ENCODE measurements around the gene MCM3AP. TPM values are rescaled to one million over a fixed set of nuclear protein-coding genes. Genes with fewer than 3 reads are reported as not detected.

Gene MCM3AP
- total RNA-seq, 1 donor from 2014 or later = 72.4 TPM

DNA sequence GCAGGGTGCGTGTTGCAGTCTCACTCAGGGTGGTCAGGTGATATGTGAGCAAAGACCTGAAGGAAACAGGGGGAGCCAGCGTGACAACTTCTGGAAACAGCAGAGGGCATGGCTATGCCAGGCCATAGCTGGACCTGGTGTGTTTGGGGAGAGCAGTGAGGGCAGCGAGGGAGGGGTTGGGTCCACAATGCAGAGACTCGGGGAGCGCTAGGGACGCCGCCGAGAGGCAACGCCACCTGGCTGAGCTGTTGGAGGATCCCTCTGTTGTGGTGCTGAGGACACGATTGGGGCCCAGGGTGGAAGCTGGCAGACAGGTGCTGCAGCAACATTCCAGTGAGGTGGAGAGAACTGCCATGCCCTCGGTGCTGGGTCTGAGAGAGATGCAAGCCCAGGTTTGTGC, 30.2 kb downstream of the MCM3AP start:
- Histone ChIP-seq H3K36me3 (peaks cover 12% of the 10 kb centered on the region), H3K4me1 (no peaks in the 10 kb centered on the region), H3K27me3 (no peaks in the 10 kb centered on the region), H3K4me3 (no peak overlapping the region), H3K9ac (no peak overlapping the region), H3F3A (ENCODE audit: low read depth) (no peaks in the 10 kb centered on the region), H4K20me1 (ENCODE audit: low read depth) (no peaks in the 10 kb centered on the region), H3K9me3 (ENCODE audit: low read depth) (no peaks in the 10 kb centered on the region), H3K79me2 (ENCODE audit: low read depth) (no peaks in the 10 kb centered on the region), H2AFZ (replicated peaks) (no peak overlapping the region), H3K27ac (no peak overlapping the region), H3K4me2 (no peak overlapping the region)
- Mint-ChIP-seq H3K27me3 (ENCODE audit: insufficient read depth, low read depth) (peaks cover 8% of the 10 kb centered on the region), H3K4me1 (no peaks in the 10 kb centered on the region), H3K36me3 (peaks cover 41% of the 10 kb centered on the region), H3K9me3 (no peaks in the 10 kb centered on the region), H3K4me3 (peak overlapping the region; percentile 44), H3K27ac (peak overlapping the region; percentile 80)
- no peak for DNase-seq (ENCODE audit: low spot score)
- TF ChIP-seq EZH2phosphoT487 (IDR thresholded peaks at IDR 0.05) (no peak), EZH2 (IDR thresholded peaks at IDR 0.05) (no peak)
- TF ChIP-seq, protein P1, sequence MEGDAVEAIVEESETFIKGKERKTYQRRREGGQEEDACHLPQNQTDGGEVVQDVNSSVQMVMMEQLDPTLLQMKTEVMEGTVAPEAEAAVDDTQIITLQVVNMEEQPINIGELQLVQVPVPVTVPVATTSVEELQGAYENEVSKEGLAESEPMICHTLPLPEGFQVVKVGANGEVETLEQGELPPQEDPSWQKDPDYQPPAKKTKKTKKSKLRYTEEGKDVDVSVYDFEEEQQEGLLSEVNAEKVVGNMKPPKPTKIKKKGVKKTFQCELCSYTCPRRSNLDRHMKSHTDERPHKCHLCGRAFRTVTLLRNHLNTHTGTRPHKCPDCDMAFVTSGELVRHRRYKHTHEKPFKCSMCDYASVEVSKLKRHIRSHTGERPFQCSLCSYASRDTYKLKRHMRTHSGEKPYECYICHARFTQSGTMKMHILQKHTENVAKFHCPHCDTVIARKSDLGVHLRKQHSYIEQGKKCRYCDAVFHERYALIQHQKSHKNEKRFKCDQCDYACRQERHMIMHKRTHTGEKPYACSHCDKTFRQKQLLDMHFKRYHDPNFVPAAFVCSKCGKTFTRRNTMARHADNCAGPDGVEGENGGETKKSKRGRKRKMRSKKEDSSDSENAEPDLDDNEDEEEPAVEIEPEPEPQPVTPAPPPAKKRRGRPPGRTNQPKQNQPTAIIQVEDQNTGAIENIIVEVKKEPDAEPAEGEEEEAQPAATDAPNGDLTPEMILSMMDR (IDR thresholded peaks at IDR 0.05) = no peak

DNA sequence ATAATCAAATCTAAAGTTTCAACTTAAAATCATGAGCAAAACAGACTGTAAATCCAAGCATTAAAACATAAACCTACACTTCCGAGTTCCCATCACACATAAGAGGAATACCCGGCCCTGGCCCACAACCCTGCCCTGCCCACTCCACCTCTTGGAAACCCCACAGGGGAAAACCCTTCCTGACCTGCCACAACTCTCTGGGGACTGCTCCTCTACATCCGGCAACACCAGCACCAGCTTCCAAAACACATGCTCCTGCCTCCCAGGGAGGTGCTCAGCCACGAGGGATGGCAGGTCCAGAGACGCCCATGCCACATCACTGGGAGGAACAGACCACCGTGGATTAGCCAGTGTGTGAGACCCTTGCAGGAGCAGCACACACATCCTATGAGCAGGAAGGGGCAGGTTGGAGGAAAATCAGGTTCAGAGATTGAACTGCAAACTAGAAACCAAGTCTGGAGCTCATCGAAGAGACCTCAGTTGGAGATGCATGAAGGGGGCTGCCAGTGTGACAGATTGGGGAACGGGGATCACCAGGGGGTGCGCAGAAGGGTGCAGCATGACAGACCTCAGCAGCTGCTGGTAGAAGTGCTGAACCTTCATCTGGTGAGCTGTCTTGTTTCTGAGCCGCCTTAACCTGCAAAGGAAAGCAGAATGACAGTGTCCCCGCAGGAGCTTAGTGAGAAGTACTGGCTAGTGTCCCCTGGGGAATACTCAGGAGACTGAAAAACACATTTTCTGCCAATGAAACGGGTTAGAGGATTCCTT, 31.0 kb downstream of the MCM3AP start:
- H3K4me3 ChIP-seq = no peak overlapping the region
- TF ChIP-seq EZH2 (IDR thresholded peaks at IDR 0.05) (no peak), EZH2phosphoT487 (IDR thresholded peaks at IDR 0.05) (no peak)
- TF ChIP-seq, protein P1 (IDR thresholded peaks at IDR 0.05) = no peak
- Mint-ChIP-seq H3K4me3 (no peak overlapping the region), H3K4me1 (no peaks in the 10 kb centered on the region), H3K9me3 (no peaks in the 10 kb centered on the region), H3K27ac (no peak overlapping the region), H3K27me3 (ENCODE audit: insufficient read depth, low read depth) (peaks cover 8% of the 10 kb centered on the region), H3K36me3 (peaks cover 43% of the 10 kb centered on the region)
- H2AFZ ChIP-seq (replicated peaks) = no peak overlapping the region
- H3K27me3 ChIP-seq = no peaks in the 10 kb centered on the region
- H3K79me2 ChIP-seq (ENCODE audit: low read depth) = no peaks in the 10 kb centered on the region
- H4K20me1 ChIP-seq (ENCODE audit: low read depth) = no peaks in the 10 kb centered on the region
- no peaks in the 10 kb centered on the region for H3F3A ChIP-seq (ENCODE audit: low read depth)
- no peak overlapping the region for H3K9ac ChIP-seq
- DNase-seq (ENCODE audit: low spot score) = no peak
- peaks cover 12% of the 10 kb centered on the region for H3K36me3 ChIP-seq
- no peak overlapping the region for H3K27ac ChIP-seq
- no peak overlapping the region for H3K4me2 ChIP-seq
- H3K4me1 ChIP-seq = no peaks in the 10 kb centered on the region
- no peaks in the 10 kb centered on the region for H3K9me3 ChIP-seq (ENCODE audit: low read depth)

DNA sequence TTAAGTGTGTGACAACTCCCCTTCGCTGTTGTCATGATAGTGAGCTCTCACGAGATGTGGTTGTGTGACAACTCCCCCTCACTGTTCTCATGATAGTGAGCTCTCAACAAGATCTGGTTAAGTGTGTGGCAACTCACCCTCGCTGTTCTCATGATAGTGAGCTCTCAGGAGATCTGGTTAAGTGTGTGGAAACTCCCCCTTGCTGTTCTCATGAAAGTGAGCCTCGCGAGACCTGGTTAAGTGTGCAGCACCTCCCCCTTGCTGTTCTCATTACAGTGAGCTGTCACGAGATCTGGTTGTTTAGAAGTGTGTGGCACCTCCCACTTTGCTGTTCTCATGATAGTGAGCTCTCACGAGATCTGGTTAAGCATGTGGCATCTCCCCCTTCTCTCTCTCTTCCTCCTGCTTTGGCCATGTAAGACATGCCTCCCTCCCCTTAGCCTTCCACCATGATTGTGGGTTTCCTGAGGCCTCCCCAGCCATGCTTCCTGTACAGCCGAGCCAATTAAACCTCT, 31.7 kb downstream of the MCM3AP start:
- Mint-ChIP-seq H3K36me3 (peaks cover 47% of the 10 kb centered on the region), H3K27ac (peak overlapping the region; percentile 59), H3K9me3 (no peaks in the 10 kb centered on the region), H3K4me3 (no peak overlapping the region), H3K4me1 (no peaks in the 10 kb centered on the region), H3K27me3 (ENCODE audit: insufficient read depth, low read depth) (peaks cover 8% of the 10 kb centered on the region)
- Histone ChIP-seq H3K79me2 (ENCODE audit: low read depth) (no peaks in the 10 kb centered on the region), H3K4me2 (no peak overlapping the region), H2AFZ (replicated peaks) (no peak overlapping the region), H3K9ac (no peak overlapping the region), H3K36me3 (peaks cover 12% of the 10 kb centered on the region), H4K20me1 (ENCODE audit: low read depth) (no peaks in the 10 kb centered on the region), H3K4me1 (no peaks in the 10 kb centered on the region), H3K27ac (no peak overlapping the region), H3K4me3 (no peak overlapping the region), H3K27me3 (no peaks in the 10 kb centered on the region), H3F3A (ENCODE audit: low read depth) (no peaks in the 10 kb centered on the region), H3K9me3 (ENCODE audit: low read depth) (no peaks in the 10 kb centered on the region)
- DNase-seq (ENCODE audit: low spot score) = no peak
- TF ChIP-seq, protein P1 (IDR thresholded peaks at IDR 0.05) = no peak
- TF ChIP-seq EZH2phosphoT487 (IDR thresholded peaks at IDR 0.05) (no peak), EZH2 (IDR thresholded peaks at IDR 0.05) (no peak)
